ENCODE data around the gene ADRM1.

The ADRM1 gene

DNA sequence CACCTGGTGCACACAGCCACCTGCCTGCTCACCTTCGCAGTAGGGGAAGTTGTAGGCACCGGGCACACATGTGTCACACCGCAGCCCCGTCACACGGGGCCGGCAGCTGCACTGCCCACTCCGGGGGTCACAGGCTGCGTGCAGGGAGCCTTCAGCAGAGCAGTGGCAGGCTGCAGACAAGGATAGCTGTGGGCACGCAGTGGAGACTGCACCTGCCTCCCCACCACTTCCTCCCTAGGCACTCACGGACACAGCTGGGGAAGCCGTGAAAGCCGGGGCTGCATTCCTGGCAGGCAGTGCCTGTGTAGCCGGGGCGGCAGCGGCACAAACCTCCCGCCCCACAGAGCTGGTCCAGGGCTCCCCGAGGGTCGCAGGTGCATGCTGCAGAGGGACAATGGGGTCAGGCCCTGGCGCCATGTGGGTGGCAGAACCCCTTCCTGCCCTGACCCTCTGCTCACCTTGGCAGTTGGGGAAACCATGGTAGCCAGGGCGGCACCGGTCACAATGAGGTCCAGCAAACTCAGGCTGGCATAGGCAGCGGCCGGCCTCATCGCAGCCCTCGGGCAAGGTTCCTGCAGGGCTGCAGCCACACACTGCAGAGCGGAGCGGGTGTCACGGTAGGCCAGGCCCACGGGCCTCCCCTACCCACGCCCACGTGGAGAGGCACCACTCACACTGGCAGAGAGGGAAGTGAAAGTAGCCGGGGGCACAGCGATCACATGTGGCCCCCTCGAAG lies 34.9 kb downstream of the ADRM1 start:
- Mint-ChIP-seq H3K36me3 (no peaks in the 10 kb centered on the region), H3K4me3 (no peak overlapping the region), H3K27ac (no peak overlapping the region), H3K4me1 (no peaks in the 10 kb centered on the region), H3K27me3 (peaks cover 16% of the 10 kb centered on the region), H3K9me3 (no peaks in the 10 kb centered on the region)
- CTCF ChIA-PET, result no interaction called here
- DNase-seq, result no peak

DNA sequence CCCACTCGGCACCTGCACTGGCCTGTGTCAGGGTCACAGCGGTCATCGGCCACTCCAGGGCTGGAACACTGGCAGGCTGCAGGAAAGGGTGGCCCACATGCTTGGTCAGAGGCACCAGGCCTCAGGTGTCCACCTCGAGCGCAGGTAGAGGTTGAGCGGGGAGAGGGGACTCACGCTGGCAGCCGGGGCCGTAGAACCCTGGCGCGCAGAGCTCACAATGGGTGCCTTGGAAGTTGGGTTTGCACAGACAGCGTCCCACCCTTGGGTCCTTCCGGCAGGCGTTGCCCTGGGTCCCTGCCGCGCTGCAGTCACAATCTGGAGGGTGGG lies 35.5 kb downstream of the ADRM1 start:
- H3K27ac Mint-ChIP-seq, result no peak overlapping the region
- no peaks in the 10 kb centered on the region for H3K4me1 Mint-ChIP-seq
- no peaks in the 10 kb centered on the region for H3K9me3 Mint-ChIP-seq
- CTCF ChIA-PET, result no interaction called here
- no peaks in the 10 kb centered on the region for H3K36me3 Mint-ChIP-seq
- H3K4me3 Mint-ChIP-seq, result no peak overlapping the region
- peaks cover 16% of the 10 kb centered on the region for H3K27me3 Mint-ChIP-seq
- no peak for DNase-seq

DNA sequence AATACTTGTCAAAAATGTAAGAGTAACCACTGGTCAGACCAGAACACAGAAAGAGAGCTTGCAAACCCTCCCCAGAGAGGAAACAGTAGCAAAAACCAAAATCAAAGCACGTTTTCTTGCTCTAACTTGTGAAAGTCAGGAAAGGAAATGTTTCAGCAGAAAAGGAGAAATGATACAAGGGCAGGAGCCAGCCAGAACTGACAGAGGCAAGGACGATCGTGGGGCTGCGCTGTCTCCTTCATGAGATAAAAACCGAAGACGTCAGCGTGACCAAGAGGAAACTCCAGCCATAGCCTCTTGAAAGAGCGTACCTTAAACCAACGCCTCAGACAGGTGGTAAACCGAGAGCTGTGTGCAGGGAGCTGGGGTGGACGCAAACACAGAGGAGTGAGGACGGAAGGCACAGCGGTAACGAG lies 36.9 kb downstream of the ADRM1 start:
- Mint-ChIP-seq H3K36me3 (no peaks in the 10 kb centered on the region), H3K27ac (no peak overlapping the region)
- no peak for DNase-seq

DNA sequence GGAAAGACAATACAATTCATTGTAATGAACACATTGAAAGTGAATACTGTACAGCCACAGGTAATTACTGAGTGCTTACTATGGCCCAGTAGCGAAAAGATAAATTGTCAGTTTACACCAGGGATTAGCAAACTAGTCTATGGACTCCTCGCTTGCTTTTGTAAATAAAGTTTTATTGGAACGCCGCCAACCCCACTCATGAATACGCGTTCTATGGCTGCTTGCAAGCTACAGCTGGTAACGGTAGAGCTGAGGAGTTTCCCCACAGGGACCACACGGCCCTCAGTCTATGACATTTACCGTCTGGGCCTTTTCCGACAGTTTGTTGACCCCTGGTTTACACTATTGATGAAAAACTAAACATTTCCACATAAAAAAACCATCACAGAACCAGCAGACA lies 40.1 kb downstream of the ADRM1 start:
- CTCF ChIA-PET, result no interaction called here
- DNase-seq, result no peak

More for the DNA sequence above, 36.9 kb downstream of the ADRM1 start:
- Mint-ChIP-seq H3K27me3 (peaks cover 19% of the 10 kb centered on the region), H3K9me3 (no peaks in the 10 kb centered on the region), H3K4me1 (no peaks in the 10 kb centered on the region), H3K4me3 (no peak overlapping the region)
- CTCF ChIA-PET, result no interaction called here

DNA sequence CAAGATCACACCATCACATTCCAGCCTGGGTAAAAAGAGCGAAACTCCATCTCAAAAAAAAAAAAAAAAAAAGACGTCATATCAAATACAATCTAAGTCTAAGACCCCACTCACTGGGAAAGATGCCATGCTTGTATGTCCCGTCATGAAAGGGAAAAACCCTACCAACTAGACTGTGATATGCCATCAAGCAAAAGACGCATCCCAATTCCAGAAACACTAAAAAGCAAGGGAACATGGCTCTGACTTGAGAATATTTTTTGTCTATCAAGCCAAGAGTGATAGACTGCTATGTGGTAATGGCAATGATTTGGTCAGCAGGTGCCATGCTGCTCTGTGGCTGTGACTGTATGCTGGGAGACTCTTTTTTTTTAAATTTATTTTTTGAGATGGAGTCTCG lies 41.3 kb downstream of the ADRM1 start:
- H3K4me3 Mint-ChIP-seq, result no peak overlapping the region
- DNase-seq, result no peak
- CTCF ChIA-PET, result no interaction called here
- no peaks in the 10 kb centered on the region for H3K36me3 Mint-ChIP-seq
- no peak overlapping the region for H3K27ac Mint-ChIP-seq
- H3K4me1 Mint-ChIP-seq, result no peaks in the 10 kb centered on the region
- peaks cover 8% of the 10 kb centered on the region for H3K27me3 Mint-ChIP-seq
- peaks cover 9% of the 10 kb centered on the region for H3K9me3 Mint-ChIP-seq

More for the DNA sequence above, 40.1 kb downstream of the ADRM1 start:
- Mint-ChIP-seq H3K4me1 (no peaks in the 10 kb centered on the region), H3K27ac (no peak overlapping the region), H3K4me3 (no peak overlapping the region), H3K9me3 (peaks cover 2% of the 10 kb centered on the region), H3K36me3 (no peaks in the 10 kb centered on the region), H3K27me3 (peaks cover 14% of the 10 kb centered on the region)

DNA sequence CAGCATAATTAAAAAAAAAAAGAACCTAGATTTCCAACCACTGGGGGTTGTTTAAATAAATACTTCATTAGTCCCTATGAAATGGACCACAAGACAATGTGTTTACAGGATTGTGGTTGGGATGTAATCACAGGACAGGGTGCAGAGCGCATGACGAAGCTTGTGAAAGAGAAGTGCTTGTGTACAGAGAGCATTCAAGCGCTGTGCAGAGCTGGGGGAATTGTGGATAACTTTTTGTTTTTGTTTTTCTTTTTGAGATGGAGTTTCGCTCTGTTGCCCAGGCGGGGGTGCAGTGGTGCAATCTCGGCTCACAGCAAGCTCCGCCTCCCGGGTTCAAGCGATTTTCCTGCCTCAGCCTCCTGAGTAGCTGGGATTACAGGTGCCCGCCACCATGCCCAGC lies 42.0 kb downstream of the ADRM1 start:
- peaks cover 2% of the 10 kb centered on the region for H3K36me3 Mint-ChIP-seq
- CTCF ChIA-PET, result no interaction called here
- peaks cover 12% of the 10 kb centered on the region for H3K9me3 Mint-ChIP-seq
- no peak overlapping the region for H3K27ac Mint-ChIP-seq
- H3K4me1 Mint-ChIP-seq, result no peaks in the 10 kb centered on the region
- no peak overlapping the region for H3K4me3 Mint-ChIP-seq
- peaks cover 6% of the 10 kb centered on the region for H3K27me3 Mint-ChIP-seq
- no peak for DNase-seq

DNA sequence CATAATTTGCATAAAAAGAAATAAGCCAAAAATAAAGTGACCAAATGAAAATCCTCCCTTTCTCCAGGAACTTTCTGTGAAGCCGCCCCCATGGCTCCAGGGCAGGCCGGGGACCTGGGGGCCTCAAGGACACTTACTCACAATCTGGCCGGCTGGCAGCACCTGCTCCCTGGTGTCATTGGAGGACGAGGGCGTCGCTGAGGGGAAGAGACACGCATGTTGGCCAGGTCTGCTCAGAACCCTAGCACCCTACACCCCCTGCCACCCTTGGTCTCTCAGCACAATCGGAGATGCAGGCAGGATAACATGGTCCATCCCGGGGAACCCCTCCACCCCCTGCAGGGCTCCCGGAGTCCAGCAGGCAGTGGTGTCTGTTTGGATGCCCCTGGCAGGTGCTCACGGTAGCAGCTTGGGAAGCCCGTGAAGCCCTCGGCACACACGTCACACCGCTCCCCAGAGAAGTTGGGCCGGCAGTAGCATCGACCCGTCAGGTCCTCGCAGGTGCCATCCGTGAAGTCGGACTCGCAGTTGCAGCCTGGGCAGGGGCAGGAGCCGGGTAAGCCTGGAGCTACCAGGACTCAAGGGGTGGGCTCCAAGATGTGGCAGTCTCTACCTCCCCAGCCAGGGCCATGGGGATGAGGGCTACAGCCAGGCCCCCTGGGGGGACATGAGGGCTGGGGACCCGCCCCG lies 43.0 kb downstream of the ADRM1 start:
- CTCF ChIA-PET, result no interaction called here
- Mint-ChIP-seq H3K27ac (no peak overlapping the region), H3K9me3 (peaks cover 12% of the 10 kb centered on the region), H3K27me3 (peaks cover 3% of the 10 kb centered on the region), H3K4me3 (no peak overlapping the region), H3K4me1 (no peaks in the 10 kb centered on the region), H3K36me3 (peaks cover 2% of the 10 kb centered on the region)
- DNase-seq, result no peak

DNA sequence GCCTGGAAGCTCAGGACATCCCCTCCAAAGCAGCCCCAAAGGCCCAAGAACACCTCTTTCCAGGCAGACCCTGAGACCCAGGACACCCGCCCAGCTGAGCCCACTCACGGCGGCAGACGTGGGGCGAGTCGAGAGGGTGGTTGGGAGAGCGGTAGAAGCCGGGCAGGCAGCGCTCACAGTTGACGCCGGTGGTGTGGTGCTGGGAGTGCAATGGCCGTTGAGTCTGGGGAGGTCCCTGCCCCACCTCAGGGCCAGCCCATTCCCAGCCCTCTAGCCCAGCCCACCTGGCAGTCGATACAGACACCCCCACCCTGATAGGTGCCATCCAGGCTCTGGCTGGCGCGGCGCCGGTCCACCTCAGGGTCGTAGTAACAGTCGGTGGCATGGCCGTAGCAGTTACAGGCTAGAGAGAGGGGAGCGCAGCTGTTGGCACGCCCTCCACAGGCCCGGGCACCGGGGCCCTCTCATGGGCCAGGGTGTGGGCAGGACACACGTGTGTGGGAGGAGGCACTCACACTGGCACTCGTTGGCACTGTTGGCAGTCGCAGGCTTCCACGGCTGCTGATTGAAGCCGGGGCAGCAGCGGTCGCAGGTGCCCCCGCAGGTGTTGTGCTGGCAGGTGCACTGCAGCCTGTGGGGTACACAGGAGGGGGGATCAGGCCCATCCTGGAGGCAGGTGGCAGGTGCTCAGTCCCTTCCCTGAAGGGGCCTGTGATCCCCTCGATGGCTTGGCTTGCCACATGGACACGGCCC lies 43.8 kb downstream of the ADRM1 start:
- CTCF ChIA-PET, result no interaction called here
- Mint-ChIP-seq H3K4me1 (no peaks in the 10 kb centered on the region), H3K4me3 (no peak overlapping the region), H3K27ac (no peak overlapping the region), H3K27me3 (peaks cover 3% of the 10 kb centered on the region), H3K9me3 (peaks cover 12% of the 10 kb centered on the region), H3K36me3 (peaks cover 2% of the 10 kb centered on the region)
- no peak for DNase-seq

DNA sequence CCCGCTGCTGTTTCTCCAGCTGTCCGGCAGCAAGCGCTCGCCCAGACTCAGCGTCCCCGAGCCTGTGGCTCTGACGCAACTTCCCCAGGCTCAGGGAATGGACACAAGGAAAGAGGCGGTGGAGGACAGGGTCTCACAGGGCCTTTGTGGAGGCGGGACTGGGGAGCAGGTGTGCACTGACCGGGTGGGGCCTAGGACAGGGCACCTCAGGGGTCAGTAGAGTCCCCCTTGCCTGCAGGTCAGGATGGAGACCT lies 44.3 kb downstream of the ADRM1 start:
- Mint-ChIP-seq H3K4me3 (no peak overlapping the region), H3K27me3 (peaks cover 3% of the 10 kb centered on the region), H3K36me3 (peaks cover 2% of the 10 kb centered on the region), H3K4me1 (no peaks in the 10 kb centered on the region), H3K27ac (no peak overlapping the region), H3K9me3 (peaks cover 12% of the 10 kb centered on the region)
- no peak for DNase-seq
- CTCF ChIA-PET, result no interaction called here

DNA sequence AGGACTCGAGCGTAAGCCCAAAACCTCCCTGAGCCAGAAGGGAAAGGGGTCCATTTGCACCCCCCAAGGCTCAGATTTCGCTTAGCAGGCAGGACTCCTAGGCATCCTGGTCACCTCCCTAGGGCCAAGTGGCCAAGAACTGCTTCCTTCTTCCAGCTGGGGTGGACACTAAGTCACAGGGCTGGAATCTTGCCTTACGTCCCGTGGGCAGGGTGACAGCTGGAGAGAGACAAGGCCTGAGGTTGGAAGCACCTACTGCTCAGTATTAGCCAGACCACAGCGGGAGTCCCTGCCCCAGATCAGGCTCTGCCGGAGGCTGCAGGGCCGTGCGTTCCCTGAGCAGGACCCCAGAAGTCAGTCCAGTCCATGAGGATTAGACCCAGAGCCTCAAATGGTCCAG lies 44.6 kb downstream of the ADRM1 start:
- Mint-ChIP-seq H3K4me3 (no peak overlapping the region), H3K27ac (no peak overlapping the region), H3K27me3 (peaks cover 3% of the 10 kb centered on the region), H3K9me3 (peaks cover 12% of the 10 kb centered on the region), H3K4me1 (no peaks in the 10 kb centered on the region), H3K36me3 (peaks cover 2% of the 10 kb centered on the region)
- CTCF ChIA-PET, result no interaction called here
- DNase-seq, result no peak

DNA sequence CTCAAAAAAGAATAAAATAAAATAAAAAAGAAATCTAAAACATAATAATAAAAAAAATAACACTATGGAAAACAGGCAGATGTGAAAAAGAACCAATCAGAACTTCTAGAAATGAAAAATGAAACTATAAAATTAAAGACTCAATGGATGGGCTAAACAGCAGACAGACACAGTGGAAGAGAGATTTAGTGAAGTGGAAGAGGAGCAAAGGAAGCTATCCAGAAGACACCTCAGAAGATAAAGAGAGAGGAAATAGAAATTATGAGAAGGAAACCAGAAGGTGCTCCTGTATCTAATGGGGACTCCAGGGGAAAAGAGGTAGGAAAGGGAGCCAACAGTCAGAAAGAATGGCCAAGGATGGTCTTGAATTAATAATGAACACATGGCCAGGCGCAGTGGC lies 45.8 kb downstream of the ADRM1 start:
- Mint-ChIP-seq H3K9me3 (peaks cover 12% of the 10 kb centered on the region), H3K36me3 (peaks cover 2% of the 10 kb centered on the region), H3K4me1 (no peaks in the 10 kb centered on the region), H3K4me3 (no peak overlapping the region), H3K27ac (no peak overlapping the region), H3K27me3 (peaks cover 3% of the 10 kb centered on the region)
- DNase-seq, result no peak
- CTCF ChIA-PET, result no interaction called here

DNA sequence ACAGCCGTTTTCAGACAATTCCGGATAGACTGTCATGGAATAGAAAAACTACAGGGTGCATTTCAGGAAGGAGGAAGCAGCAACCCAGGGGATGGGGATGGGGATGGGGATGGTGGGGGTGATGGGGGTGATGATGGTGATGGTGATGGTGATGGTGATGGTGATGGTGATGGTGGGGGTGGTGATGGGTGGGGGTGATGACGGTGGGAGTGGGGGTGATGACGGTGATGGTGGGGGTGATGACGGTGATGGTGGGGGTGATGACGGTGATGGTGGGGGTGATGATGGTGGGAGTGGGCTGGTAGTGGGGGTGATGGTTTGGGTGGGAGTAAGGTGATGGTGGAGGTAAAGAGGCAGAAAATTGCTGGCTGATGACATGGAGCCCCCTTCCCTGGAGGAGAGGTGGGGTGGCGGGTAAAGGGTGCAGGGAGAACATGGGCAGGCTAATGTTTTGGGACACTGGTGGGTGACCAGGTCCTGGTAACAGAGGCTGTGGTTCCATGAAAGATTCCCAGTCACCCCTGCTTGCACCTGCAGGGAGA lies 46.8 kb downstream of the ADRM1 start:
- Mint-ChIP-seq H3K4me3 (no peak overlapping the region), H3K36me3 (peaks cover 2% of the 10 kb centered on the region), H3K27me3 (no peaks in the 10 kb centered on the region), H3K9me3 (peaks cover 12% of the 10 kb centered on the region), H3K4me1 (no peaks in the 10 kb centered on the region), H3K27ac (no peak overlapping the region)
- CTCF ChIA-PET, result no interaction called here
- DNase-seq, result no peak

DNA sequence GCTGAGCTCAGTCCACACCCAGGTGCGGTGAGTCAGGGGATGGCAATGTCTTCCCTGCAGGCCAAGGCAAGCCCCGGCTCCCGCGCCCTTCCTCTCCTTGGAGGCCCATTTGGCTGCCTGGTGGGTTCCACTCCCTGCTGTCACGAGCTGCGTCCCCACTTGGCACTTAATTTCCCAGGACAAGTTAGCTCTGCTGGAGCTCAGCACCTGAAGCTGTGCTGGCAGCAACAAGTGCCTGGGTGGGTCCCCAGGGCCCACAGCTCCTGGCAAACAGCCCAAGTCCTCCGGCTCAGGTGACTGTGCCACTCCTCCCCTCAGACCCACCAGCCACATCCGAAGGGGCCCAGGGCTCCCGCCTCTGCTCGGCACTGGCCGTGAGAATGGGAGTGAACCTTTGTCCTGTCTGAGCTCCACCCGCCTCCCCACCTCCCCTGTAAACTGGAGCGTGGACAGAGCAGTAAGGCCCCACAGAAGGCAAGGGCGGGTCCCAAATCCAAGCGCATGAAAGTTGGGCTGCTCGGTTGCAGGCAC lies 47.4 kb downstream of the ADRM1 start:
- no peak overlapping the region for H3K27ac Mint-ChIP-seq
- no peak for DNase-seq
- no peaks in the 10 kb centered on the region for H3K27me3 Mint-ChIP-seq
- H3K9me3 Mint-ChIP-seq, result peaks cover 12% of the 10 kb centered on the region
- H3K4me1 Mint-ChIP-seq, result no peaks in the 10 kb centered on the region
- CTCF ChIA-PET, result no interaction called here
- H3K4me3 Mint-ChIP-seq, result no peak overlapping the region
- peaks cover 2% of the 10 kb centered on the region for H3K36me3 Mint-ChIP-seq

DNA sequence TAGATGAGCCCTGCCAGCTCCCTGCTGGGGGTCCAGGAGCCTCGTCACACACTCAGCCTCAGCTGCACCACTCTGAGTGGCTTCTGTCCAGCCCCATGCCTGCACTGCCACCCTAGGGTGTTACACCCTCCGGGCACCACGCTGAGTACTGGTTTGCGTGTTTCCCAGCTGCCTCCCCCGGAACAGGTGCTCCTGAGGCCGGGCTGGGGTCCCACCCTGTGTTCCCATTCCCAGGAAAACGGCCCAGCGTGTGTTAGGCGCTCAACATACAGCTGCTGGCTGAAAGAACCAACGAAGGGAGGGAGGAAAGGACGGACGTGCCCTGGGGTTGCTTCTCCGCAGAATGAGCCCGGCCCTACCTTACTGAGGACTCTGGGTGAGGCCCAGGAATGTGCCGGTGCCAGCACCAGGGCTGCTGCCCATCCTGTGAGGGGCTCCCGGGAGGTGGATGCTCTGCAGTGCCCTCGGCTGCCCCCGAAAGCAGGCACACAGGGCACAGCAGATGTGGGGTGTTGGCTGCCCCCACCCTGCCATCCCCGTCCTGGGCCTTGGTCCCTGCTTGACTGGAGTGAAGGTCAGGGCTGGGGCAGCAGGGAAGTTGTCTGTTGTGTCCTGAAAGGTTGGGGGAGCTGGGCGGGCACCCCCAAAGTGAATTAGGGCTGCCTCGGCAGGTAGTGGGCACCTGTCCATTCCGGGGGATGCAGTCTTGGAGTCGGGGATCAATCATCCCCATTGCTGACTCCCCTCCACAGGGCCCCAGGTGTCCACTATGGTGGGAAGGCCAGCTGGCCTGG lies 48.0 kb downstream of the ADRM1 start:
- CTCF ChIA-PET, result no interaction called here
- Mint-ChIP-seq H3K9me3 (peaks cover 12% of the 10 kb centered on the region), H3K36me3 (peaks cover 2% of the 10 kb centered on the region), H3K27me3 (peaks cover 2% of the 10 kb centered on the region), H3K27ac (no peak overlapping the region), H3K4me3 (no peak overlapping the region), H3K4me1 (no peaks in the 10 kb centered on the region)
- no peak for DNase-seq

All from activated naive CD4-positive, alpha-beta T cell treated with anti-CD3 and anti-CD28 coated beads, Interleukin-2, amount 10 ng/mL, durations not matched to agents 7 days and 5 days (primary cell).